ENCODE data around the gene TMX4.
"Not testable (repeated sequence)": the region's sequence is repeated elsewhere in the genome, so short reads cannot be mapped to it uniquely, and the experiment has no call there.

TMX4 gene

DNA sequence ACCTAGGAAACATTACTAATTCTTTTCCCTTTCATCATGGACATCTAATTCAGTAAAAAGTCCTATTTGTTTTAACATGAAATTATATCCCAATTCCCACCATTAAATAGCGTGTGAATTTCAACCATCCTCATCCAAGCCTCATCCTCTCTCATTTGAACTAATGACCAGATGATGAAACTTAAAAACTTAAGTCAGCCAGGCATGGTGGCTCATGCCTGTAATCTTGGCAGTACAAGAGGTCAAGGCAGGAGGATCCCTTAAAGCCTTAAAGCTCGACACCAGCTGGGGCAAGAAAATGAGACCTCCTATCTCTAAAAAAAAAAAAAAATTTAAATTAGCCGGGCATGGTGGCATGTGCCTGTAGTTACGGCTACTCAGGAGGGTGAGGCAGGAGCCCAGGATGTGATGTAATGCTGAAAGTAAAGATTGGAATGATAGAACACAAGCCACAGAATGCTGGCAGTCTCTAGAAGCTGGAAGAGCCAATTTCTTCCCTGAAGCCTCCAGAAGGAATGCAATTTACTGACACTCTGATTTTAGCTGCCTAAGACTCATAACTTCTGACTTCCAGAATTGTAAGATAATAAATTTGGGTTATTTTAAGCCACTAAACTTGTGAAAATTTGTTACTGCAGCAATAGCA, 52.2 kb downstream of the TMX4 start:
- DNase-seq (ENCODE audit: low read depth), result no peak

DNA sequence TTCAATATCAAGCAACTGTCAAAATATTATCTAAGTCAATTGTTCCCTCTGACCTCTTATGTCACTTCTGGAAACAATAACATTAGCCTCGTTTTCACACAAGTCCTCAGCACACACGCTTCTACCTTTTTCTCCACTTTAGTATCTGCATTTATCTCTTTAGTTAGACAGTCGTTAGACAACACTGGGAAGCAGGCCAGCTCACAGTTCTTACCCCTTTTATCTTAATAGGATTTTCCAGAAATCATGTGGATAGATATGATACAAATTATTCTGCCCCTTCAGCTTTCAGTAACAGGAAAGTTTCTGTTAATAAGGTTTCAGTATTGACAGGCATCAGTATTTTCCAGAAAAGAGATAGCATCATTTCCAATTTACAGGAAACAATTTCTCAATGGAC, 53.4 kb downstream of the TMX4 start:
- DNase-seq (ENCODE audit: low read depth), result no peak

DNA sequence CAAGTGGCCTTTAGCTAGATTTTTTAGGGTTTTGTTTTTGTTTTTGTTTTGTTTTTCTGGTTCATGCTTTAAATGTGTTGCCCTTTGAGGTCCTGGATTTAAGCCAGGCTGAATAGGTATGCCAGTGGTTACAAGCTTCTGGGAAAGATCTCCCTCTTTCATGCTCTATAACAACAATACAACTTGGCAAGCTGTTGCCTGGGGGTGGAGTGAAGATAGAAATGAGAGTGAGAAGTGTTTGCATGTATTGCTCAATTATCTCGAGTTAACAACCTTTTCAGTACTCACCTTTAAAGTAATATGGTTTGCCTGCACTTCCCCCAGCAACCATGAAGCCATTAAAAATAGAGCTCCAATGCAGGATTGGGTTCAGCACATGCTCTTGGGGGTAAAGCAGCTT, 60.1 kb downstream of the TMX4 start:
- no peak for DNase-seq (ENCODE audit: low read depth)

DNA sequence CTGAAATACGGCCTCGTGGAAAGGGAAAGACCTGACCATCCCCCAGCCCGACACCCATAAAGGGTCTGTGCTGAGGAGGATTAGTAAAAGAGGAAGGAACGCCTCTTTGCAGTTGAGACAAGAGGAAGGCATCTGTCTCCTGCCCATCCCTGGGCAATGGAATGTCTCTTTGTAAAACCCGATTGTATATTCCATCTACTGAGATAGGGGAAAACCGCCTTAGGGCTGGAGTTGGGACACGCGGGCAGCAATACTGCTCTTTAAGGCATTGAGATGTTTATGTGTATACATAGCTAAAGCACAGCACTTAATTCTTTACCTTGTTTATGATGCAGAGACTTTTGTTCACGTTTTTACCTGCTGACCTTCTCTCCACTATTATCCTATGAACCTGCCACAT, 63.0 kb downstream of the TMX4 start:
- not testable (repeated sequence) for DNase-seq (ENCODE audit: low read depth)

DNA sequence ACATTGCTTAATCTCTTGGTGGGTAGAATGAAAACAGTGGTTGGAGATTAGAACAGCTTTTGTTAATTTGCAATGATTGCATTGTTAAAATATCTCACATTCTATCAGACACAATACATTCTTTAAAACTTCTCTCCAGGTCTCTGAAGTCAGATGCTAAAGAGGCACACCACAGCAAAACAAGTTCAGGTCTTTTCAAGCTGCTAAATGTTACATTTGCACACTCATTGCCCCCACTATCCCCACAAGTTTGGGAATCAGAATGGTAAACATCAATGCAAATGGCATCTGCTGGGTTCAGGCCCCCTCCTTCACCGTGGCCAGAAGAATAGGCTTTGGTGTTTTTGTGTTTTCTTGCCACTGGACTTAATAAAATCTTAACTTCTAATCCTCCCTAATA, 69.2 kb downstream of the TMX4 start:
- no peak for DNase-seq (ENCODE audit: low read depth)

DNA sequence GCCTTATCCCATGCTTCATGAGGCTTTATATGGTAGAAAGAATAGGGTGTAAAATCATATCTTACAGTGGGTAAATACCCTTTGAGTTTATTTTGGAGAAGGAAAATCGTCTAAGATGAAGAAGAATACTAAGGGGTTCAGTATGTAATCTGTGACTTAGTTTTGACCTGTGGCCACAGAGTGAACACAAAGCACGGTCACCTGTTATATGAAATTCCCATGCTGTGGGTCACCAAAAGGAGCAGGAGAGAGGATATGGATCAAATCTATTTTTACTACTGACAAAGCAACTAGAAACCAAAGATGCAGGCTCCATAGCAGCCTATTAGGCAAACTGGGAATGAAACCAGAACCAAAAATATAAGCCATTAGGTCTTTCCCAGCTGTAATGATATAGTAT, 75.7 kb downstream of the TMX4 start:
- no peak for DNase-seq (ENCODE audit: low read depth)

DNA sequence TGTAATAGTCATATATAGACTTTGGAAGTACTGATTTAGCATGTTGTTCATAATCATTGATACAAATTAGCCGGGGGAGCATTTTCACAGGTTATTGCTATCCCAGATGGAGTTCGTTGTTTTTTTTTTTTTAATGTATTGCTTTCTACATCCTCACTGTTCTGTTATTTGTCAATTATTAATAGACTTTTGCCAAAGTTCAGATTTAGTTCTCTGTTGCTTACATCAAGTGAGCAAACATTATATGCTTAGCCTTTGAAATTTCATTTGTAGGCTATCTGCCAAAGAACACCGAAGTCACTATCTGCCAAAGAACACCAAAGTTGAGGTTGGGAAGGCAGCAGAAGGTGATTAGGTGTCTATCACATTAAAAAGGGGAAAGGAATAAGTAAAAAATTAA, 79.2 kb downstream of the TMX4 start, which contains the start of gene HAO1:
TSS of gene HAO1 (minus strand) at position 118 of the 400 bp plus-strand sequence. CDS start at position 82, 36 bp downstream.
- DNase-seq (ENCODE audit: low read depth), result no peak

DNA sequence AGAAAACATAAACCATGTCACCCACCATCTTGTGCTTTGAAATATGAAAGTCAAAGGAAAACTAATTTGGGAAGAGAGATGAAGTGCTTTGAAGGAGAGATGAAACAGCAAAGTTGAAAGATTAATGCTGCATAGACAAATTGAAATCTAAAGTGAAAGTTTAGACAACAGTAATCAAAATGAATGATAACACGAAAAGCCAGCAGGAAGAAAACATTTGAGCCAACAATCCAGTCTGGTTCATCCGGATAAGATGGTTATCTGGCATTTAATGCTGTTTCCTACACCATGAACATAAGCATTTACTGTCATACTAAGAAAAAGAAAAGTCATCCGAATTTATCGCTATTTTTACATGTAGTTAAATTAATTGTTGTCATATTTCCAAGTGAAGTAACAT, 79.9 kb downstream of the TMX4 start:
- no peak for DNase-seq (ENCODE audit: low read depth)

DNA sequence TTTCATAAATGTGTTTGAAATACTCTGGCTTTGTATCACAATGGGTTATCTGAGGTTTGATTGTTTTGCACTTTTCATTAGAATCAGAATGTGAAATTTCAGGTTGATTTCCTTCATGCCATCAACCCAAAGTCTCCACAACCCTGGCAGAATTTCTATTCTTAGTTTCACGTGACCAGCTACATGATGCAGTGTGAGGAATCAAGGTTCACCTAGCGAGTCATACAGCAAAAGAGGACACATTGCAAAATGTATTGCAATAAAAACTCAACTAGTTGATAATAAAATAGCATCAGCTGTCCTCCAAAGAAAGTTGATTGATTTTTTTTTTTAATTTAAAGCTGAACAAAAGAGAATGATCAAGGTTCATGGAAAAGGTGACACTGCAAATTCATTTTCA, 81.5 kb downstream of the TMX4 start:
- no peak for DNase-seq (ENCODE audit: low read depth)

DNA sequence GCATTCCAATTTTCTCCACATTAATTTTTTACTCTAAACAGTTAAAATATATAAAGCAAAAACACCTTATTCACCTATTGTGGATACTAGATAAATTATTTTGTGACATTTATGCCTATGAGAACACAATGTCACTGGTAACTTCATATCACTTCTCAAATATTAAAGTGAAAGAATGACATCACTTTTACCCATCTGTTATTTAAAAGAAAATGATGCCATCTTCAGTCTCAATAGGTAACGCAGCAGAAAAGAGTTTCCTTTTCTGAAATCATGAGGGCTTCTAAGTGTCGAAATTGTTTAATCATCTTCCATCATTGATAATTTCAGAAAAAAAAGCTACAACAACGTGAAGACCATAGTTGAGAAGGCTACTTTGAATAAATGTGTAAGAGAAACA, 82.2 kb downstream of the TMX4 start:
- DNase-seq (ENCODE audit: low read depth), result no peak

DNA sequence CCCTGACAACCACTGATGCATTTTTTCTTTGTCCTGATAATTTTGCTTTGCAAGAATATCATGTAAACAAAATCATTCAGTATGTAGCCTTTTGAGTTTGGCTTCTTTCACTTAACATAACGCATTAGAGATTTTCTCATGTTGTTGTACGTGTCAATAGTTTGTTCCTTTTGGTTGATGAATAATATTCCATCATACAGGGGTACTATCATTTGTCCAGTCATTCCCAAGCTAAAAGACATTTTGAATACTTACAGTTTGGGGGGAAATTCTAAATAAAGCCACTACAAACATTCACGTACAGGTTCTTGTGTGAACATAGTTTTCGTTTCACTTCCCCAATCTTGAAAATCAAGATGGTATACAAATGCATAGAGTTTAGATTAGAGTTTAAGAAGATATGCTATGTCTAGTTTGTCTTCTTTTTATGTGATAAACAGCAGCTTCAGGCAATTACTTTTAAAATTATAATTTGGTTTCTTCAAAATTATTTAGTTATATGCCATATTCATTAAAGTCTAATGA, 84.5 kb downstream of the TMX4 start:
- DNase-seq (ENCODE audit: low read depth), result no peak

DNA sequence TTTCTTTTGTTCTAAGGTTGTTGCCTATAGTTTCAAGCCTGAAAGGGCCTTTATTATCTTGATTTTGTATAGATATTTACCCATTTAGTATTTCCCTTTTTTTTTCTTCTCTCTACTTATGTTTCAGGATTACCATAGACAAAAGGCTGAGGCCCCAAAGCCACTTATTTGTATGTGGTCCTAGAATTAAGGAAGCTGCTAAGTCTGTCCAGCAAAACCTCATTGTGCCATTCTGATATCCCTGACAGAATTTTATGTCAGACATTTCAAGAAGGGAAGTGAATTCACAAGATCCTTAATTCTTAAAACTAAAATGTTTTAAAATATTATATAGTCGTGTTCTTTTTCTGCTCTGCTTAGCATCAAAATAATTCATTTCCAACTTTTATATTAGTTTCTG, 86.2 kb downstream of the TMX4 start:
- no peak for DNase-seq (ENCODE audit: low read depth)

DNA sequence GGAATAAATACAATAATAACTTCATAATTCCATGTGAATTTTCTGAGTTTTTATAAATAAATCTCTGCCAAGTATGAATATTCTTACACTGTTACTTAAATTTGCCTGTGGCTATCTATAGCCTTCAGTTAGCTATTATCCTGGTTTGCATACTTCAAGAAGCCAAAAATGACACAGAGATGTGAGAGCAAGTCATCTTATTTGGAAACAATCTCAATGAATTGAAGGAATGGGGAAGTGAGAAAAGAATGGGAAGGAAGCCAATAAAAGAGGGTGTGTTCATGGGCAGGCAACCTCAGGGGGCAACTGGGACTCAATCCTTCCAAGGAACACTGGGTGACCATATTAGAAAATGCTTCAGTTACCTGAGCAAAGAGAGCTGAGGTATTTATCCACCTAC, 89.2 kb downstream of the TMX4 start:
- DNase-seq (ENCODE audit: low read depth), result no peak

Data from stimulated activated CD8-positive, alpha-beta memory T cell treated with anti-CD3 and anti-CD28 coated beads, Interleukin-12 subunit alpha, Interleukin-12 subunit beta, amount 100 ng/mL, for 1 hour (primary cell).